SU-DHL-6 (cell line): Measurements from ENCODE around the gene CAMKK2.

Source experiments
- CTCF ChIP-seq: fragments of 200-600 bp; sonication (generic); IDR thresholded peaks from one replicate; pipeline ENCODE4 v1.5.1; 2017; ENCODE audit warnings: antibody characterized with exemption, mild to moderate bottlenecking, low read length, moderate library complexity; ENCODE audit not compliant: insufficient read depth, poor library complexity, severe bottlenecking
- EZH2phosphoT487 ChIP-seq: fragments of 200-600 bp; sonication (generic), shearing (Covaris generic); conservative IDR thresholded peaks from 2 replicates; pipeline ENCODE4 v1.6.1; 2018; ENCODE audit warnings: mild to moderate bottlenecking, antibody characterized with exemption, low read length, moderate library complexity, mixed read lengths

GRCh38 chr12:121293603-121294002 lies 2.9 kb downstream of the CAMKK2 start:
- no peak for TF ChIP-seq CTCF
- no peak for TF ChIP-seq EZH2phosphoT487
